Left renal cortex interstitium (tissue), 4 donors: ENCODE measurements around the gene NDEL1. TPM values are rescaled to one million over a fixed set of nuclear protein-coding genes. Genes with fewer than 3 reads are reported as not detected.

Experiments
- DNase-seq, 4 donors: peaks; one replicate each; pipeline ENCODE4 v3.0.0-alpha.2; 2013; ENCODE audit warnings: low read depth in 4 of 4, low spot score in 2 of 4, missing footprints in 1 of 4
- polyA plus RNA-seq, 4 donors: library from polyadenylated mRNA; unstranded; fragments of 120-200 nt; gene quantifications; one replicate each; pipeline ENCODE4 v1.2.1, GENCODE V29; 2013; ENCODE audit not compliant: insufficient read length in 4 of 4

Gene NDEL1
- polyA plus RNA-seq, 4 donors: 30.3 to 57.9 (median 50.5) TPM

GRCh38 chr17:8475781-8476180 is 40.1 kb downstream of the NDEL1 start:
- no peak for DNase-seq

GRCh38 chr17:8476741-8477140 is 41.1 kb downstream of the NDEL1 start:
- no peak for DNase-seq

- DNase-seq: no peak
These were observed 41.5 kb downstream of the NDEL1 start for GRCh38 chr17:8477171-8477570.

GRCh38 chr17:8477715-8478441 is 42.2 kb downstream of the NDEL1 start:
- DNase-seq: no peak

- no peak for DNase-seq
These were observed 43.8 kb downstream of the NDEL1 start for GRCh38 chr17:8479431-8479947.

- no peak for DNase-seq
These were observed 44.6 kb downstream of the NDEL1 start for GRCh38 chr17:8480011-8480976.

GRCh38 chr17:8481089-8481488 is 45.4 kb downstream of the NDEL1 start:
- no peak for DNase-seq

- no peak for DNase-seq
These were observed 46.0 kb downstream of the NDEL1 start for GRCh38 chr17:8481703-8482102.

GRCh38 chr17:8482546-8482945 is 46.9 kb downstream of the NDEL1 start:
- DNase-seq: no peak

GRCh38 chr17:8484465-8484864 is 48.8 kb downstream of the NDEL1 start:
- DNase-seq: no peak

- DNase-seq: no peak
These were observed 49.8 kb downstream of the NDEL1 start for GRCh38 chr17:8485491-8485890.

- DNase-seq: no peak
These were observed 51.5 kb downstream of the NDEL1 start for GRCh38 chr17:8487130-8487645.

GRCh38 chr17:8487743-8488142 is 52.1 kb downstream of the NDEL1 start:
- DNase-seq: no peak

GRCh38 chr17:8488491-8488890 is 52.8 kb downstream of the NDEL1 start:
- no peak for DNase-seq

- no peak for DNase-seq
These were observed 53.2 kb downstream of the NDEL1 start for GRCh38 chr17:8488901-8489300.

GRCh38 chr17:8489841-8490240 is 54.2 kb downstream of the NDEL1 start:
- no peak for DNase-seq

GRCh38 chr17:8490256-8491023 is 54.8 kb downstream of the NDEL1 start:
- DNase-seq: no peak

GRCh38 chr17:8492121-8492520 is 56.4 kb downstream of the NDEL1 start:
- no peak for DNase-seq

GRCh38 chr17:8494021-8494420 is 58.3 kb downstream of the NDEL1 start:
- DNase-seq: no peak

GRCh38 chr17:8494506-8495111 is 58.9 kb downstream of the NDEL1 start:
- no peak for DNase-seq
